ENCODE measurements around the gene RIN3. TPM values are rescaled to one million over a fixed set of nuclear protein-coding genes. Genes with fewer than 3 reads are reported as not detected.

RIN3 gene
- total RNA-seq, 1 experiment from 2014 or later = 10.9 TPM

GRCh38 chr14:92577321-92577742, 63.8 kb downstream of the RIN3 start:
- ChIA-PET CTCF (no interaction called here), POLR2A (no interaction called here)
- DNase-seq (ENCODE audit: low read depth, low spot score) (no peak), ATAC-seq (no peak)
- no peak overlapping the region for H3K4me3 ChIP-seq (ENCODE audit: low read depth in 2 of 2, low read length in 2 of 2)
- no peaks in the 10 kb centered on the region for H3K9me3 ChIP-seq (ENCODE audit: control insufficient read depth, insufficient read depth, low read depth, low read length)
- in situ Hi-C loops (cut with HindIII; ENCODE audit: low pct_unique_long_range_greater_than_20kb, low sequenced_read_pairs) (no loop called here), intact Hi-C loops (cut with micrococcal nuclease; ENCODE audit: unreplicated experiment) (no loop called here)
- H3K4me1 ChIP-seq (ENCODE audit: control insufficient read depth, insufficient read depth, low read length) = no peaks in the 10 kb centered on the region
- H3K27me3 ChIP-seq (ENCODE audit: control insufficient read depth, insufficient read depth, low read length) = no peaks in the 10 kb centered on the region
- no TSS peak for BruUV-seq (replicated peaks)
- no peaks in the 10 kb centered on the region for H3K36me3 ChIP-seq (ENCODE audit: control insufficient read depth, insufficient read depth, low read length)
- no peak overlapping the region for H3K27ac ChIP-seq (ENCODE audit: low read length)
- TF ChIP-seq CTCF (IDR thresholded peaks at IDR 0.05) (no peak), POLR2AphosphoS5 (IDR thresholded peaks at IDR 0.05; ENCODE audit: low read depth, low read length) (no peak), SIN3A (IDR thresholded peaks at IDR 0.05; ENCODE audit: borderline replicate concordance, insufficient read depth, low read depth, low read length) (no peak), TCF7L2 (IDR thresholded peaks at IDR 0.05; ENCODE audit: low read depth, low read length) (no peak)

- POLR2A ChIA-PET = no interaction called here
- no TSS peak for BruUV-seq (replicated peaks)
- TF ChIP-seq TCF7L2 (IDR thresholded peaks at IDR 0.05; ENCODE audit: low read depth, low read length) = no peak
- TF ChIP-seq CTCF (IDR thresholded peaks at IDR 0.05) = no peak
- TF ChIP-seq SIN3A (IDR thresholded peaks at IDR 0.05; ENCODE audit: borderline replicate concordance, insufficient read depth, low read depth, low read length) = no peak
- no peak for TF ChIP-seq REST (IDR thresholded peaks at IDR 0.05; ENCODE audit: insufficient read depth in 1 of 2, low read depth in 2 of 2, low read length in 1 of 2)
- no peak for TF ChIP-seq POLR2AphosphoS5 (IDR thresholded peaks at IDR 0.05; ENCODE audit: low read depth, low read length)
- Histone ChIP-seq H3K36me3 (ENCODE audit: control insufficient read depth, insufficient read depth, low read length) (no peaks in the 10 kb centered on the region), H3K9me3 (ENCODE audit: control insufficient read depth, insufficient read depth, low read depth, low read length) (no peaks in the 10 kb centered on the region), H3K4me1 (ENCODE audit: control insufficient read depth, insufficient read depth, low read length) (no peaks in the 10 kb centered on the region), H3K4me3 (ENCODE audit: low read depth in 2 of 2, low read length in 2 of 2) (no peak overlapping the region), H3K27ac (ENCODE audit: low read length) (no peak overlapping the region), H3K27me3 (ENCODE audit: control insufficient read depth, insufficient read depth, low read length) (no peaks in the 10 kb centered on the region)
- DNase-seq (ENCODE audit: low read depth, low spot score) (no peak), ATAC-seq (no peak)
- CTCF ChIA-PET = interaction anchor here (0.7 kb wide), 1 partner anchor 20 kb away, joined by 5 read pairs; no protein-coding TSS in a partner anchor
- intact Hi-C loops (cut with micrococcal nuclease; ENCODE audit: unreplicated experiment) (no loop called here), in situ Hi-C loops (cut with HindIII; ENCODE audit: low pct_unique_long_range_greater_than_20kb, low sequenced_read_pairs) (no loop called here)
Observed at GRCh38 chr14:92578511-92578910, 64.9 kb downstream of the RIN3 start.

All from Panc1 (cell line).